HG02763 (cell line): Measurements from ENCODE around the gene DLGAP1.
"Not testable (repeated sequence)": the region's sequence is repeated elsewhere in the genome, so short reads cannot be mapped to it uniquely, and the experiment has no call there.

ENCODE experiments used
- ATAC-seq: cut with Tn5 transposase; IDR thresholded peaks from one replicate; pipeline ENCODE4 v1.9.1; 2021; ENCODE audit warnings: mild to moderate bottlenecking, moderate library complexity; ENCODE audit not compliant: unreplicated experiment

DLGAP1 gene

GRCh38 chr18:4455113-4455811, at the start of gene DLGAP1:
Gene DLGAP1, minus strand, starts transcription at chr18:4455307.
- peak; percentile 64 for ATAC-seq

DNA sequence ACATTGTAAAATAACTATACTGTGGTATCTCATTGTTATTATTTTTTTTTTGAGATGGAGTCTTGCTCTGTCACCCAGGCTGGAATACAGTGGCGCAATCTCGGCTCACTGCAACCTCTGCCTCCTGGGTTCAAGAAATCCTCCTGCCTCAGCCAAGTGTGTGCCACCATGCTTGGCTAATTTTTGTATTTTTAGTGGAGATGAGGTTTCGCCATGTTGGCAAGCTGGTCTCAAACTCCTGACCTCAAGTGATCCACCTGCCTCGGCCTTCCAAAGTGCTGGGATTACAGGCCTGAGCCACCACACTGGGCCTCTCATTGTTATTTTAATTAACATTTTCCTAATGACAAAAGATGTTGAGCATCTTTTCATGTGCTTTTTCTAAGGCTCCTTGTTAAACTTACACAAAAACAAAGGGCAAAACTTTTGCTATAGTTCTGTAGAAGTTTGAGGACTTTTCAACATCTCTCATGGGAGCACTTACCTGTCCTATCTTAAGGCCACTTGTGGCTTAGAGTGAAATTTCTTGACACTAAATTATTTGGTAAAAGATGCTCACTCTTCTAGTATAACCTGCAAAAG, 39.7 kb upstream of the DLGAP1 start:
- ATAC-seq = not testable (repeated sequence)

DNA sequence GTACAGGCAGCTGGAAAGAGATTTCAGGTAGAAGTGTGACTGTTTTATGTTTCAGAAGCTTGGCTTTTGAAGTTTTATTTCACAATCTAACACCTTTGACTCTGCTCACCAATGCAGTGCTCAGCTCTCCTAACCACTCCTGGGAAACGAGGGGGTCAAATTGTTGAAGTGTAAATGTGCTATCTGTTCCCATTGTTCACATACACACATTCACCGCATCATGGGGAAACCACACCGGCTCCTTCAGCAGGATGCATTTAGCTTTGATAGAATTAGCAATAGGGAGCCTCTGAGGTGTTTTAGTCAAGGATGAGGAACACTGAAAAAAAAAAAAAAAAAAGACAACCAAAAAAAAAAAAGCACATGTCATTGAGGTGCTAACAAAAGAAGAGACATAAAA, 13.4 kb upstream of the DLGAP1 start:
- no peak for ATAC-seq

GRCh38 chr18:4454537-4455112, 482 bp downstream of the DLGAP1 start:
- ATAC-seq = no peak

DNA sequence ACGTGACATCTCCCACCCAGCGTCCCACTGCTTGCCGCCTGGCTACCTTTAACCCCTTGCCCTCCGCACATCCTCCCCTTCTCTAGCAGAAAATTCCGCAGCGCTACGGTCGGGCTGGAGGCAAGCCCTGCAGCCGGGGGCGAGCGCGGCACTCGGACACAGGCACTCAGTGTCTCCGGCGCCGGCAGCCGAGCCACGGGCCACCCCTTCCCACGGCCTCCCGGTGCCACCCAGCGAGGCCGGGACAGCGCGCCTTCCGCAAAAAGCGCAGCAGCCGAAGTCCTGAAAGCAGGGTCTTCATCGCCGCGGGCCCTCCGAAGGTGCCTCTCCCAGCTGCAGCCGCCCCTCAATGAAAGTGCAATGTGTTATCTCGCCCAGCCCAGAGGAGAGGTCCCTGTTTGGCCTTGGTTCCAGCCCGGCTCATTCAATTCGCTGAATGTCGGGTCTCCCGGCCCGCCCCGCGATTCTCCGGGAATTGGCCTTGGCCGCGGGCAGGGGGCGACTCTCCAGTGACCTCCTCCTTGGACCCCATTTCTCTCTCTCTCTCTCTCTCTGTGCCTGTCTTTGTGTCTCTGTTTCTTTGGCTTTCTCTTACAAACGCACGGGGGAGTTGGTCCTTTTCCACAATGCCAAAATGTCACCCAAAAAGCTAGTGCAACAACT, 1.1 kb downstream of the DLGAP1 start:
- no peak for ATAC-seq

DNA sequence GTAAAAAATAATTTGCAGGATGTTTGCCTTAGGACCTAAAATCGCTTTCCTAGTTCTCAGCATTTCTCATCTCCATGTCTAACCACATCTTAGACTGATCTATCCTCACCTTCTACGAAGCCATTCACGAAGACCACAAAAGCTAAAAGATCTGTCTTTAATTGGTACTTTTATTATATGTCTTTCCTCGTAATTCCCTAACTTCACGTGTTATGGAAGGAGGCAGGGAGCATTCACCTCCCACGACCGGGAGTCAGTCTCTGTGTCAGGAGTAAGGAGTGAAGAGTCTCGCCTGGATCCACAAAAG, 1.6 kb downstream of the DLGAP1 start:
- ATAC-seq = no peak

- ATAC-seq = no peak
Observed at GRCh38 chr18:4450065-4450658, 4.9 kb downstream of the DLGAP1 start.

DNA sequence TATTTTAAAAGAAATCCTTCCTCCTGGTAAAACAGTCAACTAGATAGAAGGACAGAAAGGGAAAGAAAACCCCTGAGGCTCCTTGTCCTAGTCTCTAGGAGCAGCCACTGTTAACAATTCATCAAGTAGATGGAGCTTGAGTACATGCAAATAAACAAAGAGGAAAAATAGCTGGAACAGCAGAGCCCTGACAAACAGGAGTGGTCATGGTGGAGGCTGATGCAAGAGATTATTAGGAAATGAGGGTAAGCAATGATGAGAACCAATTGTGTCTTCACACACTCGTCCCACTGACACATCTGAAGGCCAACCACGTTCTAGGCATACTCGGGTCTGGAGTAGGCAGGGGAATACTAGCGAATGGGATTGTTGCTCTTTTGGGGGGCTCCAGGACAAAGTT, 9.2 kb downstream of the DLGAP1 start:
- no peak for ATAC-seq

DNA sequence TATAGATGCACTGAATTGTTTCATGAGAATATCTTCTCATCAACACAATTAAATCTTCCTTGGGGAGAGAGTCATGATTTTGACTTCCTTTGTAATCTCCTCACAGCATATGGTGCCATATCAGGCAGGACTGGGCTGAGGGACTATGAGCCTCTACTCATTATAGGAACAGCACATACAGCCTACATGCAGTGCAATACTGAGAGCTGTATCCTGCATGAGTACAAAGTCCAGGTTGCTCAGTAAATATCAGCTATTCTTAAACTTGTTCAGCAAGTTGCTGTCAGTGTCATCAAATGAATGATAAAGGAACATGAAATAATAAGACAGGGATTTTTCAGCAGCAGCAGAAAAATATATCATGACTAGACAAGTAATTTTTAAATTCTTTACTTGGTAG, 10.8 kb downstream of the DLGAP1 start:
- ATAC-seq = no peak

DNA sequence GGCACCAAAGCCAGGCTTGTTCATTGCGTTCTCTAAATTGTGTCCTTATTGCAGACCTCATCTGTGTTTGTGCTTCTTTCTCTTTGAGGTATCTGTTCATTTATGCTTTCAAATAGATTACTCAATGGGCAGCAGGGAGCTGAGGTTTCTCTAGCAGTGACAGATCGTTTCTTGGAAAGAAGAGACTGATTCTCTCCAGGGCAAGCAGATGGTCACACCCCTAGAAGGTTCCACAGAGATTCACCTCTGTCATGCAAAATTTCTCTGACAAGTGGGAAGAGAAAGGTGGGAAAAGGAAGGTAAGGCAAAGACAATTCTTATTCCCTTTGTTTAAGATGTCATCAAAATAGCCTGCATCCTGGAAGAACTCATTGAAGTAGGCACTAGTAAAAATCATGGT, 14.0 kb downstream of the DLGAP1 start:
- ATAC-seq = no peak

DNA sequence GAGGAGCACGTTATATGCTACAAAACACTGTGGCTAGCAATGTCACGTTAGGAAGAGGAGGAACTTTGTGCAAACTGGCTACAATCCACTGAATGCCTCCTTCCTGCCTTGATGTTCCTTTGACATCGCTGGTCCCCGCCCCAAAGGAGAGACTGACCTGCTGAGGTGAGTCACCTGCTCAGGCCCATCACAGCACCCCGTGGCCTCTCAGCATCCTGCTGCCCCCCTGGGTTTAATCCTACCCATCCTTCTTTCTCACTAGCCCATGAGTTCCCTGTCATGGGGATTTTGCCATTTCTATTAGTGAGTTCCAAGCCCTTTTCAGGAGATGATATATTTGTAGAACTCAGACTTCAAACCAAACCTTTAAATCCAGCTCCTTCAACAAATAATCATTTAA, 16.2 kb downstream of the DLGAP1 start:
- ATAC-seq = no peak

DNA sequence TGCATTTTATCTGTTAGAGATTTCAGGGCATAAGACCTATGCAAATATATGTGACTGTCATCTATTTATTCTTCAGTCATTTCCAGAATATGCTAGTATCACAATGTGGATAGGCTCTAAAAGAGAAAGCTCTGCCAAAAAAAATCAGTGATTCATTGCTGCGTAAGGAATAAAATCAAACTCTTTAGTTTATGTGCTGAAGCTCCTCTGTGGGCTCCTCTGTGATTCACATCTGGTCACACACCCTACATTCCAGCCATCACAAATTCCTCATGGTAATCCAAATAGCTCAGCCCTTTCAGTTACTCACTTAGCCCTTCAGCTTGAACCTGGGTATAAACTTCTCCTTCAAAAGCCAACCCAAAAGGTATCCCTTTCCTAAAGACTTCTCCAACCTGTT, 21.4 kb downstream of the DLGAP1 start:
- ATAC-seq = no peak

DNA sequence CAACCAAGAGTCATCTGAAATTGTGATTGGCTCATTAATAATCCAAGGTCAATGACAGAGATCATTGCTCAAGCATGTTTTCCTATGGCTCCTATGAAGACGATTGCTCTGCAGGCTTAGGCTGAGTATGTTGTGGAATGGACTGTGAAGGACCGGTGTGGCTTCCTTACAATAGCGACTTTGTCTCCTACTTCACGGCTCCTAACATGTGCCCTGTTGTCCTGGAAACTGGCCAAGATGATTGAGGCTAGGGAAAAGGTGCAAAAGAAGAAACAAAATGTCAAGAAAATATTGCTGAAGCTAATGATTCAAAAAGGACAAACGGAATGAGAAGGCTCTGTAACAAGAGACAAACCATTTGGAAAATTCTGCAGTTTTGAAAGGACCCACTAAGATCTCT, 24.3 kb downstream of the DLGAP1 start:
- no peak for ATAC-seq

DNA sequence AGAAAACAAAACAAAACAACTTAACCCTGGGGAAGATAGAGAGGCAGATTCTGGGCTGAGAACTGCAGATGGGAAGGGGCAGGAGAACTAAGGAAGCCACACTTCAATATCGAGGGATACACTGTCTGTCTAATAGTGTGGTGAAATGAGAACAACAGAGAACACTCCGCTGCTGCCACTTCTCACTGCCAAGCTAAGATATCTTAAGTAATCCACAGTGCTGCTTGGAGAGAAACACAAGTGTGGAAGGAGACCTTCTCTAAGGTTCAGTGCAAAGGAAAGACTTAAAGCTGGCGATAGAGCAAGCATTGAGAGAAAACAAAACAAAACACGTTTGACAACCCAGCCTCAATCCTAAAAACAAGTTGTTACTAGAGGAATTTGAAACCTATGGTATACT, 37.4 kb downstream of the DLGAP1 start:
- ATAC-seq = no peak

DNA sequence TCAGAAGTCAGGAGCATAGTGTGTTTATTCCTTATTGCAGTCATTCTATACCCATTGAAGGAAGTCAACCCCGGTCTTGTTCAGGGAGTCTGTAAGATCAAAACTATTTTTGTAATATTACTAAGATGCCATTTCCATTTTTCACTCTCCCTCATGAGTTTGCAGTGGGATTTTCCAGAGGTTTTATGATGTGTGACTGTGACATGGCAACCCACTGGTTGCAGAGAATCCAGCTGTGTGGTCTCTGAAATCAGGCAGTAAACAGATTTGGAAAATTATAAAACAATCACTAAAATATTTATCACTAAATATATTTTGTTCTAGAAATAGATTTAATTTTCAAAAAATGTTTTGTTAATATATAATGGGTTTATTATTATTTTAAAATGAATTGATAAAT, 38.1 kb downstream of the DLGAP1 start:
- ATAC-seq = no peak

DNA sequence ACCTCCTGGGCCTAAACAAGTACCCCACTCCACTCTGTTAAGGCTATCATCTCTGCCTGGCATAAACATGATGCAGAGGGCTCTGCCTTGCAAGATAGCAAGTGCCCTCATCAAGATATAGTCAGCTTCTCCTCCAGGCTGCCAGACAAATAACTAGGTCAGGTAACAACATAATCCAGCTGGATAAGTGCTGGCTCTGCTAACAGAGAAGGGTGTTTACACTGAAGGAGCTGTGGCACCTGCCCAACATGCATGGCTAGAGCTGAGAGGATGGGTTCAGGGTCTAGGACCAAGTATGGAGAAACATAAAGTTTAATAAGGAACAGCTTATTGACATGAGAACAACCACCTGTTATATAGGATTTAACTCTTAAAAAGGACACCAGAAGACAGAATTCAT, 42.8 kb downstream of the DLGAP1 start:
- ATAC-seq = no peak

- ATAC-seq = no peak
Observed at GRCh38 chr18:4406856-4407255, 48.3 kb downstream of the DLGAP1 start.

- no peak for ATAC-seq
Observed at GRCh38 chr18:4405965-4406364, 49.1 kb downstream of the DLGAP1 start.

- ATAC-seq = no peak
Observed at GRCh38 chr18:4403836-4404235, 51.3 kb downstream of the DLGAP1 start.

DNA sequence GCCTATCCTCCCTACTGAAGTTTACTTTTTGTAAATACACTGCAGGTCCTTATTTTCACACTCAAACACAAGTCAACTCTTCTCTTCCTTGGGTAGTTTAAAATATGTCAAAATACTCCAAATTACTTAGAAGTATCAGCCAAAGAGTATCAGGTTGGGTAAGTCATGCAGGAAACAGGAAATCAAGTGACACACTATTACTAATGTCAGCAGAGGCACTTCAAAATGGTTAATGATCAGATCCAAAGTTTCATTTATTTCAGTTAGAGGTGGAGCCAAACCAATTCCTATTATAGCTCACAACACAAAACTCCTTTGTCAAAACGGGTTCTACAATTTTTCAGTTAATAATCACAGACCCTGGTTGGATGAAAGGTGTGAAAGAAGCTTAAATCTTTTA, 54.2 kb downstream of the DLGAP1 start:
- ATAC-seq = no peak

DNA sequence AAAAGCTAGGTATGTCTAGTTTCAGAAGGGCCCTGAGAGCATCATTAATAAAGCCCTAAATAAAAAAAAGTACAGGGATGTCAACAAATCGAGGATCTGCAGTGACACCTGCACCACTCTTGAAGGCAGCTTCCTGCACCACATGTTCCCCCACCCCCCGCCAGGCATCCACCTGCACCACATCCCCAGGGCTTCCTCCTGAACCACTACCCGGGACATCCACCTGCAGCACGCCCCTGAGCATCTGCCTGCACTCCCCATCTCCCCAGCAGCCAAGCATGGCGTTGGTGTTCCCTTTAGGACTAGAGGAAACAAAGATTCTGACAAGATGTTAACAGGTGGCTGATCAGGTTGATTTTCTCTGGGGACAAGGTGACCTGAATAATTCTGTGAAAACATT, 55.2 kb downstream of the DLGAP1 start:
- no peak for ATAC-seq

GRCh38 chr18:4394700-4395099, 60.4 kb downstream of the DLGAP1 start:
- peak; percentile 49 for ATAC-seq
